ENCODE measurements around the gene RAB11FIP3. TPM values are rescaled to one million over a fixed set of nuclear protein-coding genes. Genes with fewer than 3 reads are reported as not detected.
A peak's percentile ranks its signal among the peaks of the same experiment; 100 is the strongest.

The RAB11FIP3 gene
- total RNA-seq, 1 experiment from 2014 or later = 37.5 TPM

- Mint-ChIP-seq H3K9me3 (ENCODE audit: unreplicated experiment) (no peaks in the 10 kb centered on the region), H3K27ac (ENCODE audit: low read depth, unreplicated experiment) (no peak overlapping the region), H3K4me3 (ENCODE audit: unreplicated experiment) (no peak overlapping the region), H3K27me3 (ENCODE audit: insufficient read depth, unreplicated experiment) (no peaks in the 10 kb centered on the region), H3K36me3 (ENCODE audit: insufficient read depth, unreplicated experiment) (peaks cover 11% of the 10 kb centered on the region), H3K4me1 (ENCODE audit: insufficient read depth, unreplicated experiment) (no peaks in the 10 kb centered on the region)
- ChIA-PET POLR2A (no interaction called here), CTCF (no interaction called here)
- no TSS peak for BruUV-seq (replicated peaks)
- no peak for TF ChIP-seq CTCF (IDR thresholded peaks at IDR 0.05; ENCODE audit: unreplicated experiment)
- intact Hi-C loops (cut with micrococcal nuclease) = no loop called here
- no peak for DNase-seq (ENCODE audit: unreplicated experiment)
These were observed 83.7 kb downstream of the RAB11FIP3 start for GRCh38 chr16:508884-509736.

GRCh38 chr16:510066-510825 is 84.8 kb downstream of the RAB11FIP3 start:
- no peak for DNase-seq (ENCODE audit: unreplicated experiment)
- BruUV-seq (replicated peaks) = no TSS peak
- Mint-ChIP-seq H3K27me3 (ENCODE audit: insufficient read depth, unreplicated experiment) (no peaks in the 10 kb centered on the region), H3K4me3 (ENCODE audit: unreplicated experiment) (no peak overlapping the region), H3K36me3 (ENCODE audit: insufficient read depth, unreplicated experiment) (peaks cover 19% of the 10 kb centered on the region), H3K27ac (ENCODE audit: low read depth, unreplicated experiment) (no peak overlapping the region), H3K4me1 (ENCODE audit: insufficient read depth, unreplicated experiment) (no peaks in the 10 kb centered on the region), H3K9me3 (ENCODE audit: unreplicated experiment) (no peaks in the 10 kb centered on the region)
- TF ChIP-seq CTCF (IDR thresholded peaks at IDR 0.05; ENCODE audit: unreplicated experiment) = no peak
- ChIA-PET CTCF (no interaction called here), POLR2A (interaction anchor here (0.5 to 0.6 kb wide), 2 partner anchors 9 to 22 kb away, joined by 3 to 5 read pairs; no protein-coding TSS in a partner anchor)
- intact Hi-C loops (cut with micrococcal nuclease) = no loop called here

GRCh38 chr16:512802-513201 is 87.4 kb downstream of the RAB11FIP3 start:
- H3K27ac Mint-ChIP-seq (ENCODE audit: low read depth, unreplicated experiment) = no peak overlapping the region
- no peak overlapping the region for H3K4me3 Mint-ChIP-seq (ENCODE audit: unreplicated experiment)
- H3K36me3 Mint-ChIP-seq (ENCODE audit: insufficient read depth, unreplicated experiment) = peaks cover 12% of the 10 kb centered on the region
- BruUV-seq (replicated peaks) = no TSS peak
- POLR2A ChIA-PET = no interaction called here
- H3K27me3 Mint-ChIP-seq (ENCODE audit: insufficient read depth, unreplicated experiment) = no peaks in the 10 kb centered on the region
- no peak for TF ChIP-seq CTCF (IDR thresholded peaks at IDR 0.05; ENCODE audit: unreplicated experiment)
- DNase-seq (ENCODE audit: unreplicated experiment) = no peak
- H3K9me3 Mint-ChIP-seq (ENCODE audit: unreplicated experiment) = no peaks in the 10 kb centered on the region
- no peaks in the 10 kb centered on the region for H3K4me1 Mint-ChIP-seq (ENCODE audit: insufficient read depth, unreplicated experiment)
- CTCF ChIA-PET = no interaction called here
- intact Hi-C loops (cut with micrococcal nuclease) = loop anchor here (1.0 kb wide), 1 partner anchor 18 kb away; no protein-coding TSS in a partner anchor

- no peak for TF ChIP-seq CTCF (IDR thresholded peaks at IDR 0.05; ENCODE audit: unreplicated experiment)
- Mint-ChIP-seq H3K4me3 (ENCODE audit: unreplicated experiment) (no peak overlapping the region), H3K27ac (ENCODE audit: low read depth, unreplicated experiment) (peak overlapping the region; percentile 63), H3K36me3 (ENCODE audit: insufficient read depth, unreplicated experiment) (peaks cover 12% of the 10 kb centered on the region), H3K27me3 (ENCODE audit: insufficient read depth, unreplicated experiment) (no peaks in the 10 kb centered on the region), H3K4me1 (ENCODE audit: insufficient read depth, unreplicated experiment) (no peaks in the 10 kb centered on the region), H3K9me3 (ENCODE audit: unreplicated experiment) (no peaks in the 10 kb centered on the region)
- BruUV-seq (replicated peaks) = no TSS peak
- CTCF ChIA-PET = interaction anchor here (1.1 kb wide), 1 partner anchor 18 kb away, joined by 4 read pairs; no protein-coding TSS in a partner anchor
- intact Hi-C loops (cut with micrococcal nuclease) = no loop called here
- no peak for DNase-seq (ENCODE audit: unreplicated experiment)
- POLR2A ChIA-PET = no interaction called here
These were observed 88.5 kb downstream of the RAB11FIP3 start for GRCh38 chr16:513950-514349.

Measured in MCF 10A (cell line).